GM23338 (cell line): ENCODE data around the gene MAST3. TPM values are rescaled to one million over a fixed set of nuclear protein-coding genes. Genes with fewer than 3 reads are reported as not detected.
A peak's percentile ranks its signal among the peaks of the same experiment; 100 is the strongest.

Experiments used
- ATAC-seq: fragments of 200-7000 bp; cut with Tn5 transposase; 3 replicates; pipeline ENCODE4 v1.9.1; 2020
- DNase-seq: peaks from one replicate; pipeline ENCODE4 v3.0.0-alpha.2; 2015; ENCODE audit warnings: low spot score
- H2AFZ ChIP-seq: fragments of 200-600 bp; sonication (generic); 2 replicates; pipeline ENCODE4 v1.8.0; 2016; ENCODE audit warnings: antibody characterized with exemption, mild to moderate bottlenecking, moderate library complexity
- H3F3A ChIP-seq: fragments of 200-600 bp; sonication (generic); replicated peaks from 2 replicates; pipeline ENCODE4 v1.8.0; 2017; ENCODE audit warnings: antibody characterized with exemption, mixed run types, low read depth
- H3K27ac ChIP-seq: fragments of 200-600 bp; sonication (generic); 2 replicates; pipeline ENCODE4 v1.6.1; 2016; ENCODE audit warnings: low read depth
- H3K27me3 ChIP-seq: fragments of 200-600 bp; sonication (generic); 2 replicates; pipeline ENCODE4 v1.8.0; 2016; ENCODE audit warnings: mild to moderate bottlenecking, mixed run types, moderate library complexity; ENCODE audit not compliant: insufficient read depth
- H3K36me3 ChIP-seq: fragments of 200-600 bp; sonication (generic); 2 replicates; pipeline ENCODE4 v1.8.0; 2016; ENCODE audit warnings: mild to moderate bottlenecking; ENCODE audit not compliant: insufficient read depth
- H3K4me1 ChIP-seq: fragments of 200-600 bp; sonication (generic); 2 replicates; pipeline ENCODE4 v1.8.0; 2016; ENCODE audit warnings: mild to moderate bottlenecking, moderate library complexity; ENCODE audit not compliant: insufficient read depth
- H3K4me2 ChIP-seq: fragments of 200-600 bp; sonication (generic); 2 replicates; pipeline ENCODE4 v1.7.1; 2017; ENCODE audit warnings: mixed run types
- H3K4me3 ChIP-seq: fragments of 200-600 bp; sonication (generic); 2 replicates; pipeline ENCODE4 v1.6.1; 2016; ENCODE audit warnings: mixed run types
- H3K79me2 ChIP-seq: fragments of 200-600 bp; sonication (generic); replicated peaks from 2 replicates; pipeline ENCODE4 v1.8.0; 2017; ENCODE audit warnings: mild to moderate bottlenecking; ENCODE audit not compliant: insufficient read depth
- H3K9me2 ChIP-seq: fragments of 200-600 bp; sonication (generic); 2 replicates; pipeline ENCODE4 v1.8.0; 2017; ENCODE audit not compliant: insufficient read depth
- H4K20me1 ChIP-seq: fragments of 200-600 bp; sonication (generic); replicated peaks from 2 replicates; pipeline ENCODE4 v1.8.0; 2017; ENCODE audit warnings: mild to moderate bottlenecking; ENCODE audit not compliant: insufficient read depth
- H3K27ac Mint-ChIP-seq: 2 replicates; pipeline ENCODE4 v1.8.0; 2020; ENCODE audit warnings: inconsistent platforms, mild to moderate bottlenecking, moderate library complexity, mixed read lengths
- H3K27me3 Mint-ChIP-seq: 3 replicates; pipeline ENCODE4 v1.8.0; 2022; ENCODE audit warnings: low read depth, mild to moderate bottlenecking, moderate library complexity, mixed read lengths, inconsistent platforms; ENCODE audit not compliant: insufficient read depth, poor library complexity
- H3K36me3 Mint-ChIP-seq: 3 replicates; pipeline ENCODE4 v1.8.0; 2021; ENCODE audit warnings: low read depth, mild to moderate bottlenecking, inconsistent platforms, moderate library complexity, mixed read lengths
- H3K4me1 Mint-ChIP-seq: 3 replicates; pipeline ENCODE4 v1.8.0; 2020; ENCODE audit warnings: mild to moderate bottlenecking, inconsistent platforms, mixed read lengths
- H3K4me3 Mint-ChIP-seq: 3 replicates; pipeline ENCODE4 v1.8.0; 2021; ENCODE audit warnings: moderate library complexity, mild to moderate bottlenecking, inconsistent platforms, mixed read lengths
- H3K9me3 Mint-ChIP-seq: 3 replicates; pipeline ENCODE4 v1.8.0; 2020; ENCODE audit warnings: moderate library complexity, mild to moderate bottlenecking, inconsistent platforms, mixed read lengths
- CREB1 ChIP-seq: fragments of 250-450 bp; sonication (Bioruptor Pico); IDR thresholded peaks from 2 replicates; pipeline ENCODE4 v1.5.0; 2020; ENCODE audit warnings: low read depth, mild to moderate bottlenecking, moderate library complexity
- CTCF ChIP-seq, 2 experiments: fragments of 200-600 bp in 1 of 2; sonication (generic) in 1 of 2; conservative IDR thresholded peaks; 2 replicates each; pipeline versions ENCODE4 v1.5.1 to v1.6.1; 2016 to 2017; ENCODE audit warnings: antibody characterized with exemption in 2 of 2, low read depth in 2 of 2, mild to moderate bottlenecking in 2 of 2, moderate library complexity in 1 of 2
- ETS1 ChIP-seq: IDR thresholded peaks from 2 replicates; pipeline ENCODE4 v1.6.1; 2016; ENCODE audit warnings: antibody characterized with exemption
- EZH2 ChIP-seq: fragments of 200-600 bp; sonication (generic); IDR thresholded peaks from one replicate; pipeline ENCODE4 v1.8.0; 2017; ENCODE audit warnings: antibody characterized with exemption, mild to moderate bottlenecking, low read depth; ENCODE audit not compliant: unreplicated experiment
- EZH2phosphoT487 ChIP-seq: fragments of 200-600 bp; sonication (generic); IDR thresholded peaks from one replicate; pipeline ENCODE4 v1.8.1; 2018; ENCODE audit warnings: antibody characterized with exemption; ENCODE audit not compliant: unreplicated experiment
- JUNB ChIP-seq: IDR thresholded peaks from one replicate; pipeline ENCODE4 v1.6.1; 2016; ENCODE audit warnings: antibody characterized with exemption; ENCODE audit not compliant: unreplicated experiment
- NANOG ChIP-seq: IDR thresholded peaks from 2 replicates; pipeline ENCODE4 v1.6.1; 2016; ENCODE audit warnings: antibody characterized with exemption, borderline replicate concordance
- POLR2AphosphoS5 ChIP-seq: IDR thresholded peaks from 2 replicates; pipeline ENCODE4 v1.6.1; 2016; ENCODE audit warnings: antibody characterized with exemption, low read depth
- STAT1 ChIP-seq: IDR thresholded peaks from one replicate; pipeline ENCODE4 v1.6.1; 2016; ENCODE audit warnings: antibody characterized with exemption; ENCODE audit not compliant: unreplicated experiment
- ZNF462 ChIP-seq: fragments of 250-450 bp; sonication (Bioruptor Pico); IDR thresholded peaks from 2 replicates; pipeline ENCODE4 v1.5.0; 2020; ENCODE audit warnings: mild to moderate bottlenecking, moderate library complexity
- polyA plus RNA-seq: library from polyadenylated mRNA; unstranded; fragments of >200 nt; fragmentation: Nextera tagmentation; extraction: Ambion mirVana; gene quantifications from 2 replicates; pipeline ENCODE4 v1.2.1, GENCODE V29; 2016
- total RNA-seq: library from RNA; depleted of rRNA; stranded (reverse); fragments of >200 nt; shearing (Covaris generic); gene quantifications from 2 replicates; pipeline ENCODE4 v1.2.3, GENCODE V29; 2014

Gene MAST3
- total and polyA plus RNA-seq, 2 experiments from 2014 or later: 5.6 to 8.8 TPM

- H2AFZ ChIP-seq: peak overlapping the region; percentile 94
- no peak for TF ChIP-seq JUNB
- no peak for TF ChIP-seq CREB1 (CRISPR knock-in tag)
- no peak for TF ChIP-seq EZH2
- TF ChIP-seq POLR2AphosphoS5: 0 out of 2 replicates have a peak, but pooled peaks have one; percentile 26
- TF ChIP-seq CTCF (conservative IDR thresholded peaks at IDR 0.05; ENCODE audit: low read depth in 2 of 2): no peak
- no peak for TF ChIP-seq NANOG
- no peak for TF ChIP-seq STAT1
- peak overlapping the region; percentile 81 for H3K4me3 ChIP-seq
- 0 out of 2 replicates have a peak overlapping the region, but pooled peaks have one; percentile 55 for H3K27ac ChIP-seq
- H3K27me3 Mint-ChIP-seq: peaks cover 11% of the 10 kb centered on the region
- peaks cover 14% of the 10 kb centered on the region; the same call in 1 of the 2 replicates for H3K4me1 ChIP-seq
- peaks cover 21% of the 10 kb centered on the region for H3K4me1 Mint-ChIP-seq
- peak overlapping the region; percentile 87 for H3K27ac Mint-ChIP-seq
- H3K9me3 Mint-ChIP-seq: no peaks in the 10 kb centered on the region
- H3F3A ChIP-seq: no peaks in the 10 kb centered on the region
- H3K9me2 ChIP-seq: no peaks in the 10 kb centered on the region
- H3K27me3 ChIP-seq: no peaks in the 10 kb centered on the region
- H3K36me3 ChIP-seq: no peaks in the 10 kb centered on the region
- H4K20me1 ChIP-seq: peaks cover 7% of the 10 kb centered on the region
- no peaks in the 10 kb centered on the region; the same call in 2 of the 3 replicates for H3K36me3 Mint-ChIP-seq
- peaks cover 13% of the 10 kb centered on the region for H3K79me2 ChIP-seq
- ATAC-seq: peak; percentile 85
- peak; percentile 97 for DNase-seq
- H3K4me3 Mint-ChIP-seq: peak overlapping the region; percentile 83
- peak overlapping the region; percentile 91 for H3K4me2 ChIP-seq
Measured at GRCh38 chr19:18117692-18118378, 20.3 kb downstream of the MAST3 start.

GRCh38 chr19:18118420-18119012 lies 20.9 kb downstream of the MAST3 start:
- H3K36me3 Mint-ChIP-seq: peaks cover under 1% of the 10 kb centered on the region; the same call in 2 of the 3 replicates
- Histone ChIP-seq H3K9me2 (no peaks in the 10 kb centered on the region), H3K4me3 (peak overlapping the region; percentile 81), H3K4me2 (peak overlapping the region; percentile 91), H3K79me2 (peaks cover 13% of the 10 kb centered on the region), H3K4me1 (peaks cover 14% of the 10 kb centered on the region; the same call in 1 of the 2 replicates), H4K20me1 (peaks cover 7% of the 10 kb centered on the region), H2AFZ (peak overlapping the region; percentile 72; the same call in 1 of the 2 replicates), H3K27me3 (no peaks in the 10 kb centered on the region), H3K27ac (no peak overlapping the region), H3K36me3 (no peaks in the 10 kb centered on the region), H3F3A (no peaks in the 10 kb centered on the region)
- ATAC-seq (peak; percentile 6), DNase-seq (no peak)
- H3K4me1 Mint-ChIP-seq: peaks cover 20% of the 10 kb centered on the region
- H3K4me3 Mint-ChIP-seq: peak overlapping the region; percentile 83
- no peaks in the 10 kb centered on the region for H3K9me3 Mint-ChIP-seq
- H3K27ac Mint-ChIP-seq: no peak overlapping the region
- H3K27me3 Mint-ChIP-seq: peaks cover 11% of the 10 kb centered on the region
- no peak for TF ChIP-seq ZNF462 (CRISPR knock-in tag)
- TF ChIP-seq EZH2phosphoT487: no peak
- TF ChIP-seq ETS1: no peak
